ENCODE results near the gene MAGI2.

Gene MAGI2

GRCh38 chr7:78103475-78103874 lies 1350.0 kb downstream of the MAGI2 start:
- no peak overlapping the region for H3K4me3 ChIP-seq (ENCODE audit: low read depth, low read length)
- TF ChIP-seq CTCF (IDR thresholded peaks at IDR 0.05; ENCODE audit: low read depth, low read length): no peak

- no peak overlapping the region for H3K4me3 ChIP-seq (ENCODE audit: low read depth, low read length)
- TF ChIP-seq CTCF (IDR thresholded peaks at IDR 0.05; ENCODE audit: low read depth, low read length): no peak
Observed at GRCh38 chr7:78101076-78101475, 1352.4 kb downstream of the MAGI2 start.

- no peak for TF ChIP-seq CTCF (IDR thresholded peaks at IDR 0.05; ENCODE audit: low read depth, low read length)
- H3K4me3 ChIP-seq (ENCODE audit: low read depth, low read length): no peak overlapping the region
Observed at GRCh38 chr7:78099715-78100394, 1353.6 kb downstream of the MAGI2 start.

- TF ChIP-seq CTCF (IDR thresholded peaks at IDR 0.05; ENCODE audit: low read depth, low read length): 0 out of 2 replicates have a peak, but pooled peaks have one; percentile 22
- no peak overlapping the region for H3K4me3 ChIP-seq (ENCODE audit: low read depth, low read length)
Observed at GRCh38 chr7:78095549-78095948, 1357.9 kb downstream of the MAGI2 start.

GRCh38 chr7:78092331-78092730 lies 1361.1 kb downstream of the MAGI2 start:
- no peak for TF ChIP-seq CTCF (IDR thresholded peaks at IDR 0.05; ENCODE audit: low read depth, low read length)

GRCh38 chr7:78090616-78091015 lies 1362.9 kb downstream of the MAGI2 start:
- H3K4me3 ChIP-seq (ENCODE audit: low read depth, low read length): no peak overlapping the region
- no peak for TF ChIP-seq CTCF (IDR thresholded peaks at IDR 0.05; ENCODE audit: low read depth, low read length)

More at GRCh38 chr7:78092331-78092730, 1361.1 kb downstream of the MAGI2 start:
- H3K4me3 ChIP-seq (ENCODE audit: low read depth, low read length): no peak overlapping the region

- no peak overlapping the region for H3K4me3 ChIP-seq (ENCODE audit: low read depth, low read length)
- no peak for TF ChIP-seq CTCF (IDR thresholded peaks at IDR 0.05; ENCODE audit: low read depth, low read length)
Observed at GRCh38 chr7:78083476-78084120, 1369.9 kb downstream of the MAGI2 start.
